ENCODE measurements around the gene LARP1. TPM values are rescaled to one million over a fixed set of nuclear protein-coding genes. Genes with fewer than 3 reads are reported as not detected.

The LARP1 gene
- polyA plus RNA-seq, 2 of the 4 experiments (the other 2 are of a cell fraction): 87.0 to 112 TPM

DNA sequence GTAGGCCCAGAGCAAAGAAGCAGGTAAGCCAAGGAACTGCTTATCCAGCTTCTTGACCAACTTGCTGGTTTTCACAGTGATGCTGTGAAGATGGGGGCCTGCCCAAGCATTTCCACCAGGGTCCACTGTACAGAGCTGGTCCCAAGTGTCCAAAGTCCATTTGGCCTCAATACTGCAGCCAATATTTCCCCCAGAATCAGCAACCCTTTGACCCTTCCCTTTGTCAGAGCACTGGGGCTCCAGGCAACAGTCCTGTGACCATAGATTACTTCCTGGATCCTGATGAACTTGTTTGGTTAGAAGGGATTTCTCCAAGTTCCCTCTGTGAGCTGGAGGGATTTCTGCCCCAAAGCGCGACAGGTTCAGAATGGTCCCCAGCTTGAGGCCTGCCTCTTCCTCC is 68.9 kb downstream of the LARP1 start:
- FAIRE-seq: no peak
- DNase-seq (ENCODE audit: low read depth in 1 of 2, low spot score in 1 of 2): no peak
- TF ChIP-seq MAZ (IDR thresholded peaks at IDR 0.05; ENCODE audit: borderline replicate concordance, low read depth, low read length) (no peak), RFX5 (IDR thresholded peaks at IDR 0.05) (no peak), CHD4 (IDR thresholded peaks at IDR 0.05; ENCODE audit: borderline replicate concordance) (no peak), FOSB (CRISPR knock-in tag; IDR thresholded peaks at IDR 0.05) (no peak), RAD21 (conservative IDR thresholded peaks at IDR 0.05 in 1 of 2, IDR thresholded peaks at IDR 0.05 in 1 of 2) (no peak), HEYL (CRISPR knock-in tag; IDR thresholded peaks at IDR 0.05) (no peak), EP300 (IDR thresholded peaks at IDR 0.05) (no peak), PHF8 (IDR thresholded peaks at IDR 0.05; ENCODE audit: borderline replicate concordance, low read depth) (no peak), SMC3 (IDR thresholded peaks at IDR 0.05) (no peak), SREBF2 (IDR thresholded peaks at IDR 0.05) (no peak), NFE2L2 (conservative IDR thresholded peaks at IDR 0.05; ENCODE audit: low read length) (no peak)
- TF ChIP-seq, protein P1, sequence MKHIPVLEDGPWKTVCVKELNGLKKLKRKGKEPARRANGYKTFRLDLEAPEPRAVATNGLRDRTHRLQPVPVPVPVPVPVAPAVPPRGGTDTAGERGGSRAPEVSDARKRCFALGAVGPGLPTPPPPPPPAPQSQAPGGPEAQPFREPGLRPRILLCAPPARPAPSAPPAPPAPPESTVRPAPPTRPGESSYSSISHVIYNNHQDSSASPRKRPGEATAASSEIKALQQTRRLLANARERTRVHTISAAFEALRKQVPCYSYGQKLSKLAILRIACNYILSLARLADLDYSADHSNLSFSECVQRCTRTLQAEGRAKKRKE (CRISPR knock-in tag; IDR thresholded peaks at IDR 0.05; ENCODE audit: low read depth): no peak
- TF ChIP-seq, protein P2, sequence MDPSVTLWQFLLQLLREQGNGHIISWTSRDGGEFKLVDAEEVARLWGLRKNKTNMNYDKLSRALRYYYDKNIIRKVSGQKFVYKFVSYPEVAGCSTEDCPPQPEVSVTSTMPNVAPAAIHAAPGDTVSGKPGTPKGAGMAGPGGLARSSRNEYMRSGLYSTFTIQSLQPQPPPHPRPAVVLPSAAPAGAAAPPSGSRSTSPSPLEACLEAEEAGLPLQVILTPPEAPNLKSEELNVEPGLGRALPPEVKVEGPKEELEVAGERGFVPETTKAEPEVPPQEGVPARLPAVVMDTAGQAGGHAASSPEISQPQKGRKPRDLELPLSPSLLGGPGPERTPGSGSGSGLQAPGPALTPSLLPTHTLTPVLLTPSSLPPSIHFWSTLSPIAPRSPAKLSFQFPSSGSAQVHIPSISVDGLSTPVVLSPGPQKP (IDR thresholded peaks at IDR 0.05; ENCODE audit: low read depth, low read length): no peak
- TF ChIP-seq, protein P3, sequence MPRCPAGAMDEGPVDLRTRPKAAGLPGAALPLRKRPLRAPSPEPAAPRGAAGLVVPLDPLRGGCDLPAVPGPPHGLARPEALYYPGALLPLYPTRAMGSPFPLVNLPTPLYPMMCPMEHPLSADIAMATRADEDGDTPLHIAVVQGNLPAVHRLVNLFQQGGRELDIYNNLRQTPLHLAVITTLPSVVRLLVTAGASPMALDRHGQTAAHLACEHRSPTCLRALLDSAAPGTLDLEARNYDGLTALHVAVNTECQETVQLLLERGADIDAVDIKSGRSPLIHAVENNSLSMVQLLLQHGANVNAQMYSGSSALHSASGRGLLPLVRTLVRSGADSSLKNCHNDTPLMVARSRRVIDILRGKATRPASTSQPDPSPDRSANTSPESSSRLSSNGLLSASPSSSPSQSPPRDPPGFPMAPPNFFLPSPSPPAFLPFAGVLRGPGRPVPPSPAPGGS (IDR thresholded peaks at IDR 0.05): no peak
- TF ChIP-seq, protein P4, sequence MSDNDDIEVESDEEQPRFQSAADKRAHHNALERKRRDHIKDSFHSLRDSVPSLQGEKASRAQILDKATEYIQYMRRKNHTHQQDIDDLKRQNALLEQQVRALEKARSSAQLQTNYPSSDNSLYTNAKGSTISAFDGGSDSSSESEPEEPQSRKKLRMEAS (IDR thresholded peaks at IDR 0.05): no peak
- TF ChIP-seq, protein P5, sequence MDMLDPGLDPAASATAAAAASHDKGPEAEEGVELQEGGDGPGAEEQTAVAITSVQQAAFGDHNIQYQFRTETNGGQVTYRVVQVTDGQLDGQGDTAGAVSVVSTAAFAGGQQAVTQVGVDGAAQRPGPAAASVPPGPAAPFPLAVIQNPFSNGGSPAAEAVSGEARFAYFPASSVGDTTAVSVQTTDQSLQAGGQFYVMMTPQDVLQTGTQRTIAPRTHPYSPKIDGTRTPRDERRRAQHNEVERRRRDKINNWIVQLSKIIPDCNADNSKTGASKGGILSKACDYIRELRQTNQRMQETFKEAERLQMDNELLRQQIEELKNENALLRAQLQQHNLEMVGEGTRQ (IDR thresholded peaks at IDR 0.05): no peak
- TF ChIP-seq, protein P6, sequence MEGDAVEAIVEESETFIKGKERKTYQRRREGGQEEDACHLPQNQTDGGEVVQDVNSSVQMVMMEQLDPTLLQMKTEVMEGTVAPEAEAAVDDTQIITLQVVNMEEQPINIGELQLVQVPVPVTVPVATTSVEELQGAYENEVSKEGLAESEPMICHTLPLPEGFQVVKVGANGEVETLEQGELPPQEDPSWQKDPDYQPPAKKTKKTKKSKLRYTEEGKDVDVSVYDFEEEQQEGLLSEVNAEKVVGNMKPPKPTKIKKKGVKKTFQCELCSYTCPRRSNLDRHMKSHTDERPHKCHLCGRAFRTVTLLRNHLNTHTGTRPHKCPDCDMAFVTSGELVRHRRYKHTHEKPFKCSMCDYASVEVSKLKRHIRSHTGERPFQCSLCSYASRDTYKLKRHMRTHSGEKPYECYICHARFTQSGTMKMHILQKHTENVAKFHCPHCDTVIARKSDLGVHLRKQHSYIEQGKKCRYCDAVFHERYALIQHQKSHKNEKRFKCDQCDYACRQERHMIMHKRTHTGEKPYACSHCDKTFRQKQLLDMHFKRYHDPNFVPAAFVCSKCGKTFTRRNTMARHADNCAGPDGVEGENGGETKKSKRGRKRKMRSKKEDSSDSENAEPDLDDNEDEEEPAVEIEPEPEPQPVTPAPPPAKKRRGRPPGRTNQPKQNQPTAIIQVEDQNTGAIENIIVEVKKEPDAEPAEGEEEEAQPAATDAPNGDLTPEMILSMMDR (IDR thresholded peaks at IDR 0.05): no peak
- ChIA-PET CTCF (interaction anchor here (0.6 to 1.0 kb wide), 2 partner anchors 14 to 174 kb away, joined by 3 to 4 read pairs; no protein-coding TSS in a partner anchor), POLR2A (no interaction called here)
- H3K9me3 ChIP-seq: no peaks in the 10 kb centered on the region
- 100% methylated on average over 2 of the region's 2 CpGs for WGBS (ENCODE audit: missing lambda C conversion rate)
- no peak overlapping the region for H3K4me2 ChIP-seq
- H3K27ac ChIP-seq: no peak overlapping the region
- ATAC-seq: no peak; a peak in 1 of 6 replicates
- H3K4me3 ChIP-seq: no peak overlapping the region
- H3K4me1 ChIP-seq: peaks cover 9% of the 10 kb centered on the region; the same call in 2 of the 3 replicates

DNA sequence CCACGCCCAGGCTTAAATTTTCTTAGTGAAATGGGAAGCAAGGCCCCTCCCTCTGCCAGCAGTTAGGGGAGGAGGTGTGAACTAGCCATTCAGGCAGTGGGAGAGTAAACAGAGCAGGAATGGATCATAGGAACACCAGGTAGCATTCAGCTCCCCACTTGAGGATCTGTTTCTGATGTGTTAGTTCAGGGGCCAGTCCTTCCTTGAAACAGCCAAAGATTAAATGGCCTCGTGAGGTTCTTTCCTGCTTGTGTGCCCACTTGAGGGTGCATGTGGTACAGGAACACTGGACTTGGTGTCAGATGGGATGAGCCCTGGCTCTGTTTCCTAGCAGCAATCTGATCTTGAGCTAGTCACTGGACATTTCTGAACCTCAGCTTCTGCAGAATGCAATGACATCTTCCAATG is 74.0 kb downstream of the LARP1 start:
- Histone ChIP-seq H3K9me3 (no peaks in the 10 kb centered on the region), H3K27ac (peak overlapping the region in 1 of 2 experiments; percentile 46; a peak in 2 of 6 replicates), H3K4me1 (peaks cover 24% of the 10 kb centered on the region), H3K4me2 (peak overlapping the region; percentile 34; the same call in 2 of the 3 replicates), H3K4me3 (no peak overlapping the region)
- 97% methylated on average over 2 of the region's 2 CpGs for WGBS (ENCODE audit: missing lambda C conversion rate)
- peak; percentile 17 to 33; a peak in 4 of 6 replicates for ATAC-seq
- DNase-seq (ENCODE audit: low read depth in 1 of 2, low spot score in 1 of 2): no peak
- ChIA-PET POLR2A (interaction anchor here (1.4 kb wide), 1 partner anchor 28 kb away, joined by 5 read pairs; no protein-coding TSS in a partner anchor), CTCF (interaction anchor here (1.0 to 1.2 kb wide), 2 partner anchors 22 to 179 kb away, joined by 4 read pairs; partner anchors contain the start of gene FAXDC2)
- no peak for FAIRE-seq
- TF ChIP-seq ESRRA (IDR thresholded peaks at IDR 0.05; ENCODE audit: borderline replicate concordance, low read length) (no peak), RCOR1 (IDR thresholded peaks at IDR 0.05; ENCODE audit: low read depth, low read length) (no peak), MYC (IDR thresholded peaks at IDR 0.05; ENCODE audit: borderline replicate concordance, low read length) (no peak), FOXS1 (CRISPR knock-in tag; IDR thresholded peaks at IDR 0.05) (no peak), HOXB5 (CRISPR knock-in tag; IDR thresholded peaks at IDR 0.05) (no peak), KDM5A (IDR thresholded peaks at IDR 0.05) (no peak)
- TF ChIP-seq, protein P7, sequence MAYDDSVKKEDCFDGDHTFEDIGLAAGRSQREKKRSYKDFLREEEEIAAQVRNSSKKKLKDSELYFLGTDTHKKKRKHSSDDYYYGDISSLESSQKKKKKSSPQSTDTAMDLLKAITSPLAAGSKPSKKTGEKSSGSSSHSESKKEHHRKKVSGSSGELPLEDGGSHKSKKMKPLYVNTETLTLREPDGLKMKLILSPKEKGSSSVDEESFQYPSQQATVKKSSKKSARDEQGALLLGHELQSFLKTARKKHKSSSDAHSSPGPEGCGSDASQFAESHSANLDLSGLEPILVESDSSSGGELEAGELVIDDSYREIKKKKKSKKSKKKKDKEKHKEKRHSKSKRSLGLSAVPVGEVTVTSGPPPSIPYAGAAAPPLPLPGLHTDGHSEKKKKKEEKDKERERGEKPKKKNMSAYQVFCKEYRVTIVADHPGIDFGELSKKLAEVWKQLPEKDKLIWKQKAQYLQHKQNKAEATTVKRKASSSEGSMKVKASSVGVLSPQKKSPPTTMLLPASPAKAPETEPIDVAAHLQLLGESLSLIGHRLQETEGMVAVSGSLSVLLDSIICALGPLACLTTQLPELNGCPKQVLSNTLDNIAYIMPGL (CRISPR knock-in tag; IDR thresholded peaks at IDR 0.05; ENCODE audit: borderline replicate concordance): no peak

Data from A549 (cell line).